Measurements from ENCODE around the gene RASAL1.

Gene RASAL1

DNA sequence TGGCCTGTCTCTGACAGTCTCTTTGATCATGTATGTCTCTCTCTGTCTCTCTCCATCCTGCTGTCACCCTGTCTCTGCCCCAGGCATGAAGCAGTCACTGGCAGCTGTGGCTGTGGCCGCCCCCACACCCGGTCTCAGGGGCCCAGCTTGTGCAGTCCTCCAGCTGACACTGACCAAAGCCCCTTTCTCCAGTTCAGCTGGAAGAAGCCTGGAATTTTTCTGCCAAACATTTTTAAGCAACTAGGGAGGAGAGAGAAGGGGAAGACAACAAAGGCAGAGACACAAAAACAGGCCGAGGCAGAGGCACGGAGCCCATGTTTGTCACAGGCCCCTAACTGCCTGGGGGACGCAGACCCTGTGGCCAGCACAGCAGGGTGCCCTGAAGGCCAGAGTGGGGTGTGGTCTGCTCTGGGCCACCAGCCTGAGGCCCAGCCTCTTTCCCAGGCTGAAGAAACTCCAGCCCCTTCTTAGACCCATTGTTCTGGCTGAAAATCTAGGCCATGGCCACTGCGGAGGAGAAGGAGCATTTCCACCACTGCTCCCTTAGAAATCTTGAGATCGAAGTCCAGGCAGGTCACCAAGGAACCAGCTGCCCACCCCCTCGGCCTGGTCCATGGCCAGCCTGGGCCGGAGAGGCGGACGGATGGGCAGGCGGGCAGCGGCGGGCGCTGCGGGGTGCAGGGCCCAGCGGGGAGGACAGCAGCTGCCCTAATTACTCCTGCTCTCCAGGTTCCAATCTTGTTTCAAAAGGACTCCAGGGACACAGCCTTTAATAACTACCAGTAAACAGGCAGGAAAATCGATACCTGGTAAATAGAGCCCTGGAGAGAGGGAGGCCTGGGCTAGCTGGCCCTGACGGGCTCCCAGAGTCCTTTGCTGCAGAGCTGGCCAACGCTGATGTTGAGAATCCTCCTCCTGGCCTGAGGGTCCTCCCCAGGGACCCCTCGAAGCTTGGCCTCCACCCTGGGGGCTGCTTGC is 64.1 kb downstream of the RASAL1 start:
- no peak for DNase-seq (ENCODE audit: low read depth in 2 of 2)

DNA sequence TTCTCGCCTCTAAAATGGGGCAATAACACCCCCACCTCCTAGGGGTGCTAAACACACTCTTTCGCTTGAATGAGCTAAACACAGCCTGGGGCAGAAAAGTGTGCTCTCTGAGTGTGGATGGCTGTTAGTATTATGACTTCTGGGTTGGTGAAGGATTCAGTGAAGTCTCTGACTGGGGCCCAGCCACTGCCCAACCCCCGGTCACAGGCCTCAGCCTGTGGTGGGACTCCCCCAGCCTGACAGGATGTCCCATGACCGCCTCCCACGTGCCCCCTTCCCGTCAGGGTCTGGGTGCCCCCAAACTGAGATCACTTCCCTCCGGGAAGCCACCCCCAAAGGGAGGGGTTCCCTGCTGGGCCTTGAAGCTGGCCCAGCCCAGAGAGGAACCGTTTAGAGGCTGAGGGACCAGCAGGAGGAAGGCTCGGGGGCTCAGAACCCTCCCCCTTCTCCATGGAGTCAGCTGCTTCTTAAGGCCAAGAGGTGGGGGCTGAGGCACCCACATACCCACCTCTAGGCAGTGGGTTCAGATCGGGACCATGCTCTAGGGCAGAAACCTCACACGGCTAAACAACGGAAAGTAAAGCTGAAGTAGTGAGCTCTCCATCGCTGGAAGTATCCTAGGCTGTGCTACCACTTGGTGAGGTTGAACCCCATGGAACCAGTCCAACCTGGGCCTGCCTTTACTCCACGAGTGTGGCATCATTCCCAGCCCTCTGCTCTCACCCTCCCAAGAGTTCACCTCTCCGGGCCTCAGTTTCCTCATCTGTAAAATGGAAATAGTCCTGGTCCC is 65.2 kb downstream of the RASAL1 start:
- DNase-seq (ENCODE audit: low read depth in 2 of 2) = no peak

DNA sequence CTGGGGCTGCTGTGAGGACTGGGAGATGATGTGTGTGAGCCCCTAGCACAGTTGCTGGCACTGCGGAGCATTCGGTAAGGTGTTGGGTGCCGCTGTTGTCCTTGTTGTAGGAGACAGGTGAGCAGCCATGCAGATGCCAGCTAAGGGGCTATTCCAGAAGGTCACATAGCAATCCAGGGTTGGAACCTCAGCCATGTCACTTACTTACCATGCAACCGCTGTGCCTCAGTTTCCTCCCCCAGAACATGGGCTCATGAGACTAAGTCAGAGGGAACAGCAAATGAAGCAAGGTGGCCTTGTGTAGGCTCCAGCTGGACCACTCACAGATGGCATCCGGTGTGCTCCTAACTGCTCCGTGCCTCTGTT is 65.8 kb downstream of the RASAL1 start:
- DNase-seq (ENCODE audit: low read depth in 2 of 2) = no peak

DNA sequence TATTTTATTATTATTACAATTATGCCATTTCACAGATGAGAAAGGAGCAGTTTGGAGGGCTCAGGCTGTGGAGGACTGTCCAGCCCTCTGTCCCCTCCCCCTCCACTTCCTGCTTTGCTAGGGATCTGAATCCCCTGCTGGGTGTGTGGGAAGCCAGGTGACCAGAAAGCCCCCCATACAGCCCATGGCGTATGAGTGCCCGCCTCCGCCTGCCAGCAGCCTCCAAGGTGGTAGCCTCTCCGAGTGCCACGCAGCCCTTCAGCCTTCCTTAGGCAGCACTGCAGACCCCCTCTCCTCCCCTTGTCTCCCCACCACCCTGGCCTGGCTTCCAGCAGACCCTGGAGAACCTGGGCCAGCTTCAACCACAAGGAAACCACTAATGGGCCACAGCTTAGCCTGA is 66.4 kb downstream of the RASAL1 start:
- DNase-seq (ENCODE audit: low read depth in 2 of 2) = no peak

DNA sequence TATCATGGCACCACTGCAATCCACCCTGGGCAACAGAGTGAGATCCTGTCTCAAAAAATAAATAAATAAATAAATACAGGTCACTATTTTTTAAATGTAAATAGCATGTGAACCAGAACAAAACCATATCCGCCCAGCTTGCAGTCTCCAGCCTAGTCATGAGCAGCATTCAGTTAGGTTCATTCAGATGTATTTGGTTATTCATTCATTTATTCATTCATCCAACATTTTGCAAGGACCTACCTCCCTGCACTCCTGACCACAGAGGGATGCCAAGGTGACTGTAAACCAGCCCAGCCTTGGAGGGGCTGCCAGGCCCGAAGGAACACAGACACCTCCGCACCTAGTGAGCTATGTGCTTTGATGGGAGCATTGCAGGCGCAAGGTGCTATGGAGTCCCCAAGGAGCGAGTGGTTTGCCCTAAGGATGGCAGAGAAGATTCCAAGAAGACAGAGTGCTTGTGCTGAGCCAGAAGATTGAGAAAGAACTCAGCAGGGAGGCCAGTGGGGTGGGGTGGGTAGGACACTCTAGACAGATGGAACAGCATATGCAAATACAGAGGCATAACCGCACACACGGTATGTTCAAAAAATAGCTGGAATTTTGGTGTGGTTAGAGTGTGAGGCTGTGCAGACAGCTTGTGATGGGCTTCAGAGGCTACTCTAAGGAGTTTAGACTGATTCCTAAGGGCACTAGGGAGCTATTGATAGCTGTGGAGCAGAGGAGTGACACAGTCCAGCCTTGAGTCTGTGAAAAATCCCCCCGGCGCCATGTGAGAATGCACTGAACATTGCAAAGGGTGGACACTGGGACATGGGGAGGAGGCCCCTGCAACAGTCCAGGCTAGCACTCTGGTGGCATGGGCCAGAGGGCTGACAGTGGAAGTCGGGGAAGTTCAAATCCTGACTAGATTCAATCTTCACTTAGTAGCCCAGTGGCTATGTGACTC is 67.3 kb downstream of the RASAL1 start:
- no peak for DNase-seq (ENCODE audit: low read depth in 2 of 2)

DNA sequence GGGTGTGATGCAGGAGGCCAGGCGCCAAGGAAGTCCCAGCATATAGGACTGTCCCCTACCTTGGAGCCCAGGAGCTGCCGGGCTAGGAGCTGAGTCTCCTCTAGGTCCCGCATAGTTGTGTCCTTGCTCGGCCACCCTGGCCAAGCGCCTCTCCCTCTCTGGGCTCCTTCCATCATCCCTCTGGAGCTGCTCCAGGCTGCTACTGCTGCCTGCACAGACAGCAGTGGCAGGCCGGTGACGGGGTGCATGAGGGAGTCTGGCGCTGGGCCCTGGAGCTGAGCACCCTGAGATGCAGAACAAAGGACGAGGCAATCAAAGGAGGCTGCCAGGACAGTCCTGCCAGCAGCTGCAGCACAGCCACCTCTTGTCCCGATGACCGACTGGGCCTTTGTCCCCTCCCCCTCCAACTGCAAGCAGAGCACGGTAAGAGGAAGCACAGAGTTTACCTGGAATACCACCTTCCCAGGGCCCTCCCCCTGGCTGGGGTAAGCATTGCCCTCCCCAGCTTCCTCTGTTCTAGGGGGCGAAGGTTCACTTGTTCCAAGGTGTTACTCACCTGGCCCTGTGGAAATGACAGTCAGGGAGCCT is 68.7 kb downstream of the RASAL1 start:
- no peak for DNase-seq (ENCODE audit: low read depth in 2 of 2)

DNA sequence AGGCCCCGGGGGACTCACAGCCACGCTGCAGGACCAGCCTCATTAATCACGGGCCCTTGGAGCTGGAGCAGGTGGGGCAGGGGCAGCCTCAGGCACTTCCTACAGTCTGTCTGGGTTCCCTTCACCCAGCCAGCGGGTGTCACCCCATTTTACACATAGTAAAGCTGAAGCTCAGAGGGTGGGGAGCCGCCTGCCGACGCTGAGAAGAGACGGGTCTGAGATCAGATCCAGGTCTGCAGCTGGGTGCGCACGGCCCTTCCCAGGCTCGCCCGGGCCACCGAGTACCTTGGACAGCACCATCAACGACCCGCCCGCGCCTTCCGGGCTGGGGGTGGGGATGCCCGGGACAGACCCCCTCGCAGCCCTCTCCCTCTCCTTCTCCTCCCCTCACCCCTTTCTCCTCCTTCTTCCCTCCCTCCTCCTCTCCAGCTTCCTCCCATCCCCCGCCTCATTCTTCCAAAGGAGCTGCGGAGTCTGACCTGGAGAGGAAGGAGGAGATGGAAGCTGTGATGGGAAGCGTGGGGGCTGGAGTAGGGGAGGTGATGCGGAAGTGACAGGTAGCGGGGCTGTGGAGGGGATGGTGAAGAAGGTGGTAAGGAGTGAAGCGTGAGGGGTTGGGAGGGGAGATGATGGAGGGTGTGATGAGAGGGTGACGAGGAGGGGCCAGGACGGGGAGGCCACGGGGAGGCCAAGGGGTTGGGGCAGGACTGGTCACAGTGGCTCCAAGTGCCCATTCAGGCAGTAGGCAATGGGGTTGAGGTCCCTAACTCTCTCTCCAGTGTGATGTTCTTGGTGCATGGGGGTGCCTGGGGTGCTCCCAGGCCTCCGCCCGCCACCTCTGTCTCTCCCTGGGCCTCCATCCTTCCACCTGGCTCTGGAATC is 70.2 kb downstream of the RASAL1 start:
- no peak for DNase-seq (ENCODE audit: low read depth in 2 of 2)

DNA sequence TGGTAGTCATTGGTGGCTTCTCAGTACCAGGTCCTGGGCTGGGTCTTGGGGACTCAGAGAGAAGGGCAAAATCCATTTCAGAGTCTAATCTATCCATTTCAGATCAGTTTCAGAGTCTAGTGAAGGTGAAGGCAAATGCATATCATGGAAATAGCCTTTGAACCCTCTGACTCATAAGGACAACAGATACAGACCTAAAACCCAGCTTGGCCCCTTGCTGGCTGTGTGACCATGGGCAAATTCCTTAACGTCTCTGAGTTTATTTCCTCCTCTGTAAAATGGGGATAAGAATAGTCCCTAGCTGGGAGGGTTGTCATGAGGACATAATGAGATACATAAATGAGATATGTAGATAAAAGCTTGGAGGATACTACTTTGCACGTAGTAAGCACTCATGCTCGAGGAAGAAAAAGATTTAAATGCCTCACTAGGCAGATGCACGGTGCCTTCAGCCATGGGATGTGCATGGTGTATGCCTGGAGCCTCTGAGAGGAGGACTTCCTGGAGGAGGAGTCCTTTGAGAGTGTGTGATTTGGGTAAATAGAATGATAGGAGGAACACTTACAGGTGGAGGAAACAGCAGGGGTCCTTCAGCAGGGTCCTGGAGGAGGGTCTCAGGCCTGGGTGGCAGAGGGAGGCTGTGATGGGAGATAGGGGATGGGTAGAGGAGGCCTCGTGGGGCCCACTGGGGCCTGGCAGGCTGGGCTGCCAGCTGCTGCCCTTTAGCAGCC is 71.0 kb downstream of the RASAL1 start:
- no peak for DNase-seq (ENCODE audit: low read depth in 2 of 2)

DNA sequence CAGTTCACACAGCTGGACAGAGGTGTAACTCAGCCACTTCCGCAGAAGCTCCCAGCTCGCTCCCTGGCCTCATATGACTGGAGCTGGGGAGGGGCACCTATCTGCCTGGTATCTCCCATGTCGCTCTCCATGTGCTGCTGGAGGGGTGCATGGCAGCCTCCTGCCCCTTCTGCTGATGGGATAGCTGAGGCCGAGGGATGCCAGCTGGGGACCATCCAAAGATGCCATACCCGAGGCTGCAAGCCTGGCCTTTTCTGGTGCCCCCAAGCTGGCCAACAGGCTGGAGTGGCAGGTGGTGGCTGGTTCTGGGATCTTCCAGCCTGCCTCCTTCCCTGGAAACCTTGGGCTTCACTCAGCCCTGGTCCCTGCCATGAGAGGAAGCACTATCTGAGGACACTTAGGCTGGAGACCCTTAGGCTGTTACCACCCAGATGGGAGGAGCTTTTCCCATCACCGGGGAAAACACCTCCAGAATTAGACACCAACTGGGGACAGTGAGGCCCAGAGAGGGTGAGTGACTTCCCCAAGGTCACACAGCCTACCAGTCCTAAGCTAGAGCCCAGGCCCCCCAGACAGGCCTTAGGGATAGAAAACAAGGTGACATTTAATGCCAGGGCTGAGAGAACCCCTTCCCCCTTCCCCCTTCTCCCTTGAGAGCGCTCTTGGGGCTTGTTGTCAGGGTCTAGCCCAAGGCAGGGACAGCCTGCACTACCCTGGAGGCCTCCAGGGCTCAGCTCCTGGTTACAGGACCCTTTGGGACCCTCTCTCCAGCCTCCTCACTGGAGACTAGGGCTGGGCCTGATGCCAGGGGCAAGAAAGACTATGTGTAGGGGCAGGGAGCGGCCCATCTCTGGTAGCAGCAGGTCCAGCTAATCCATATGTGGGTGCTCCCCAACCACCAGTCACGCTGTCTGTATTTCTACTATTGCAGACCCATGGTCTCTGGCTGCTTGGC is 71.9 kb downstream of the RASAL1 start:
- no peak for DNase-seq (ENCODE audit: low read depth in 2 of 2)

DNA sequence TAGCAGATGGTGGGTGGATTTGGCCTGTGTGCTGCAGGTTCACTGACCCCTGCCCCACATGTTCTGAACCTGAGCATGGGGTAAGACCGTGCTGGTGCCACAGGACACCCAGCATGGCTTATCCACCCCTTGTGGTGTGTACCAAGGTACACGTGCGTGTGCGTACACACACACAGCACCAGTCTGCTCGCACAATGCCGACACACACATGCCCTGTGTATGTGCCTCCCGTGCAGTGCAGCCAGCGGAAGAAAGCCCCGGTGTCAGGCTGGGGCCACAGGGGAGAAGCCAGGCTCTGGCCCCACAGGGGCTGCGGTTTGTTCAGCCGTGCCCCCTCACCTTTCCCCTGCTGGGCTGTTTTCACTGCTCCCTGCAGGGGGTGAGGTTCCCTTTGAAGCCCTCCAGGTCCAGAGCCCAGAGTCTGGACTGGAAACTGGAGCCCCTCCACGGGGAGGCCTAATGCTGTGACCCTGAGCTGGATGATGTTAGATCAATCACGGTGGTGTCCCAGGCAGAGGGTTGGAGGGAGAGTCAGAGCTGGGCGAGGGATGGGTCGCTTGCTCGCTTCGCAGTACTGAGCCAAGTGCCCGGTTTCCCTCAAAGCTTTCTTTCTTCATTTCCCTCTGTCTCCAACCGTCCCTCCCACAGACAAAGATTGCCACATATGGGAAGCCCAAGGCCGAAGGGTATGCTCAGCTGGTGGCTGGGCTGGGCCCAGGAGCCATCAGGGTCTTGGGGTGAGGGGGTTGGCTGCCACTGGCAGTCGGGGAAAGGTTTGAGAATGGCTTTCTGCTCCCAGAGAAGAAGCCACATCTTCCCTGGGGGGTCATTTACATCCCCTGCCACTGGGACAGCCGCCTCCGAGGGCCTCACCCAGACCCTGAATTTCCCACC is 72.8 kb downstream of the RASAL1 start:
- no peak for DNase-seq (ENCODE audit: low read depth in 2 of 2)

DNA sequence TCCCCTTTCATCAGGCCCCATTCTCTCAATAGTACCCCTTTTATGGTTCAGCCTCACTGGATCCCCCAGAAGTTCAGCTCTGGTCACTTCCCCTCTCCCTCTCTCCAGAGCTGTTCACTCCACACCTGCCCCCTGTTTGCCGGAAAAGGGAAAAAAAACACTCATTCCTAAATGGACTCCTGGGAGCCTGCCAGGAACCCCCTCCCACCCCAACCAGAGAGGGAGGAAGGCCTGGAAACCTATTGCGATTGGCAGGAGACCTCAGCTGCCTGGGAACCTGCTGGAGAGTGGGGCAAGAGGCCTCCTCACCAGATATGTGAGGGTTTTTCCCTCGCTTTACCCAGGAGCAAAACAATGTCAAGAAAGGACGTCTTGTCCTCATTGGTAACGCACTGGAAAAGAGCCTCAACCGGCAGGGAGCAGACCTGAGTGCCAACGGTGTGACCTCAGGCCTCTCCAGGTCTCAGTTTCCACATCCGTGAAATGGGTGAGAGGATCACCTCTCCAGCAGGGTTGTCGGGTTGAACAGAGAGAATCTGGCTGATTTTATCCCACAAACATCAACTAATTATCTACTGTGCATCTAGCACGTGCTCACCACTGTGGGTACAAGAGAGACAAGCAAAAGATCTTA is 74.4 kb downstream of the RASAL1 start:
- DNase-seq (ENCODE audit: low read depth in 2 of 2) = no peak

DNA sequence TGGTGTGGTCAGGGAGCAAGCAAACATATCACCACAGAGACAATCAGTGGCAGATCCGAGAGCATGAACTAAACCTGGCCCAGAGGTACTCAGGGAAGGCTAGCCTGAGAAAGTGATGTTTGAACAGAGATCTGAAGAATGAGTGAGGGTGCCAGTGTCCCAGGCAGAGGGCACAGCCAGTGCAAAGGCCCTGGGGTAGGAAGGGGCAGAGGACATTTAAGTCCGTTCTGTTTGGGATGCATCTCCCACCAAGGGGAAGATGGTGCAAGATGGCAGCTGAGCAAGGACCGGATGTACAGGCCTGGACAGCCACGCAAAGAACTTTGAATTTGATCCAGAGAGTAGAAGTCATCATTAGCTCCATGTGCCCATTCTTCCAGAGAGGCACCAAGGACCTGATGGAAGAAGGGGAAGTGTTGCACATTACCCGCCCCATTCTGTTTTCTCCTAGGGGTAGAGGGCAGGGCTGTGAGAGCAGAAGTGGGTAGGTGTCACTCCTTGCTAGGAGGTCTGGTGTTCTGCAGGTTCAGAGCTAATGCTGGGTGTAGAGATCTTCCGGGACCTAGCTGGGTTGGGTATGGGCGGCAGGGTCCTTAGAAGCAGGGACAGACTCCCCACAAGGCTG is 75.1 kb downstream of the RASAL1 start:
- DNase-seq (ENCODE audit: low read depth in 2 of 2) = no peak

DNA sequence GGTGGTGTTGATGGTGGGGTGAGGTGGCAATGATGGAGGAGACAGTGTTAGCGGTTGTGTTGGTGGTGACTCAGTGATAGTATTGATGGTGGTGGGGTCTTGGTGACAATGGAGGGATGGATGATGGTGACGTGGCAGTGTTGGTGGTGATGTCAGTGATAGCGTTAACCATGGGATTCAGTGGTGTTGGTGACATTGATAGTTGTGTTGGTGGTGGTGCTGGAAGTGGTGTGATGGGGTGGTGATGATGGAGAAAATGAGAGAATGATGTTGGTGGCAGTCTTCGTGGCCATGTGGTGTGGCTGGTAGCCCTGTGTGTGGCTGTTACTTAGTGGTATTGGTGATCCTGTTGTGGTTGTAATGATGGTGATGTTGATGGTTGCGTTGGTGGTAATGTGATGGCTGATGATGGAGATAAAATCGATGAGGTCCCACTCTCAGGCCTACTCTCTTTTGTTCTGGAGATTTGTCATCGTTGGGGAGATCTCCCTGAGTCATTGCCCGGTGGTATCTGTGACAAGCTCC is 76.4 kb downstream of the RASAL1 start:
- no peak for DNase-seq (ENCODE audit: low read depth in 2 of 2)

DNA sequence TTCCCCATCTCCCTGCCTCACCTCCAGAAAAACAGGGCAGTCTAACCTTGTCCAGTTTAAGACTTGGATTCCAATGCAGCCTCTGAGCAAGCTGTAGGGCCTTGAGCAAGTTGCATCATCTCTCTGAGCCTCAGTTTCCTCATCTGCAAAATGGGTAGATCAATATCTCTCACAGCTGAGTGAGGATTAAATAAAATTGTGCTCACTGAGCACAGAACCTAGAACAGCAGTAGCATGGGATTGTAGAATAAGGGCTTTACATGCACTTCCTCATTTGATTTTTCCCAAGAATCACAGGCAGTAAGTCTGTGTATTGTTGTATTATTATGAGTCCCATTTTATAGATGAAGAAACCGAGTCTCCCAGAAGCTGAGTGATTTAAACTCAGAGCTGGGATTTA is 77.0 kb downstream of the RASAL1 start:
- no peak for DNase-seq (ENCODE audit: low read depth in 2 of 2)

DNA sequence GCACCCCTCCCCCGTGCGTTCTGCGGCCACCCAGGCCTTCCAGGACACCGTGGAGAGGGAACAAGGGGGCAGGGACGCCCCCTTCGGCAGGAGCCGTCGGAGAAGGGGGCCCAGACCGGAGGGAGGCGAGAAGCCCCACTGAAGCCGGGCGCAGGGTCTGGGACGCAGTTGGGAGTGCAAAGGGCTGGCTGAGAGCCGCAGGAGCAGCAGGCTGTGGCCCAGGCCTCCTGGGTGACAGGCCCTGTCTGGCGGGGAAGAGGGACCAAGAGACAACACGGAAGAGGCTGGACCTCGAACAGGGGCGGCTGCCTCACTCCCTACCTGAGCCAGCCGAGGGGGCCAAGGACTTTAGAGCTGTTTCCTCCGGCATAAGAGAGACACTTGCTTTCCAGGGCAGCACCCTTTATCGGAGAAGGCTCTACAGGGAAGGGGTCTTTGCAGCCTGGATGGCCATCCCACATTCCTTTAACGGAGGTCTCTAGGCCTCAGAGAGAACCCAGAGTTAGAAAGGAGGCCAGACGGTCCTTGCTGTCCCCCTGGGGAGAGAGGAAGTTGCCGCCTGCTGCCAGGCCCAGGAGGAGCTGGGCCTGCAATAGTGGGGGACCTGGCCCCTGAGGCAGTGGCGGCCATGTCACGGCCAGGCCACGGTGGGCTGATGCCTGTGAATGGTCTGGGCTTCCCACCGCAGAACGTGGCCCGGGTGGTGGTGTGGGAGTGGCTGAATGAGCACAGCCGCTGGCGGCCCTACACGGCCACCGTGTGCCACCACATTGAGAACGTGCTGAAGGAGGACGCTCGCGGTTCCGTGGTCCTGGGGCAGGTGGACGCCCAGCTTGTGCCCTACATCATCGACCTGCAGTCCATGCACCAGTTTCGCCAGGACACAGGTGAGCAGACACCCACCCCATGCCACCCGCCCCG is 77.7 kb downstream of the RASAL1 start:
- no peak for DNase-seq (ENCODE audit: low read depth in 2 of 2)
